T-cell (primary cell): ENCODE measurements around the gene TROAP. TPM values are rescaled to one million over a fixed set of nuclear protein-coding genes. Genes with fewer than 3 reads are reported as not detected.
A peak's percentile ranks its signal among the peaks of the same experiment; 100 is the strongest.

Experiments used
- ATAC-seq, 4 experiments: fragments of 200-7000 bp in 3 of 4; fragments of 150-1000 bp in 1 of 4; cut with Tn5 transposase; replicated peaks in 1 of 4; 1 replicate in 3 of 4; 2 replicates in 1 of 4; pipeline ENCODE4 v1.10.0; 2021; ENCODE audit warnings: moderate library complexity in 3 of 4, mild to moderate bottlenecking in 2 of 4, moderate number of reproducible peaks in 1 of 4
- CTCF ChIA-PET, 2 donors: fragments of 300-600 bp; sonication (Branson Sonifier 250); formaldehyde crosslinking; loops; one replicate each; lab custom pipeline; 2022; ENCODE audit warnings: antibody characterized with exemption in 2 of 2; lab: Charles Lee
- POLR2A ChIA-PET, 2 donors: fragments of 300-600 bp; sonication (Branson Sonifier 250); formaldehyde crosslinking; loops; one replicate each; lab custom pipeline; 2022; ENCODE audit warnings: antibody characterized with exemption in 2 of 2; lab: Charles Lee
- DNase-seq, 35 experiments: peaks; one replicate each; pipeline versions ENCODE4 v3.0.0 to v3.0.0-alpha.2; 2013 to 2023
- H3K27ac ChIP-seq: one replicate; pipeline ENCODE4 v1.5.1; 2013; ENCODE audit warnings: low read length
- H3K27me3 ChIP-seq, 2 experiments: replicated peaks in 1 of 2; 1 replicate in 1 of 2; 2 replicates in 1 of 2; pipeline versions ENCODE4 v1.6.1 to v1.7.0; 2013; ENCODE audit warnings: low read length in 1 of 2, mixed read lengths in 1 of 2; ENCODE audit not compliant: control insufficient read depth in 2 of 2, insufficient read depth in 2 of 2; ENCODE audit errors: extremely low read depth in 1 of 2
- H3K36me3 ChIP-seq, 2 donors: 1 replicate in 1 of 2; 2 replicates in 1 of 2; pipeline versions ENCODE4 v1.6.1 to v1.7.0; 2013; ENCODE audit warnings: low read length in 1 of 2; ENCODE audit not compliant: control insufficient read depth in 2 of 2, insufficient read depth in 1 of 2; ENCODE audit errors: extremely low read depth in 1 of 2
- H3K4me1 ChIP-seq, 2 experiments: 1 replicate in 1 of 2; 2 replicates in 1 of 2; pipeline versions ENCODE4 v1.6.1 to v1.7.0; 2013; ENCODE audit warnings: low read length in 2 of 2, mixed read lengths in 1 of 2; ENCODE audit not compliant: insufficient read depth in 2 of 2, control insufficient read depth in 1 of 2; ENCODE audit errors: extremely low read depth in 1 of 2
- H3K4me3 ChIP-seq, 2 donors: 1 replicate in 1 of 2; 2 replicates in 1 of 2; pipeline versions ENCODE4 v1.5.1 to v1.7.0; 2013; ENCODE audit warnings: mild to moderate bottlenecking in 2 of 2, low read length in 1 of 2, moderate library complexity in 1 of 2; ENCODE audit not compliant: control insufficient read depth in 1 of 2; ENCODE audit errors: extremely low read depth in 1 of 2
- H3K9me3 ChIP-seq: 2 replicates; pipeline ENCODE4 v1.7.0; 2013
- H3K27ac Mint-ChIP-seq, 2 donors: one replicate each; pipeline ENCODE4 v1.8.0; 2020 to 2021; ENCODE audit warnings: mild to moderate bottlenecking in 2 of 2, mixed read lengths in 2 of 2
- H3K27me3 Mint-ChIP-seq, 2 donors: one replicate each; pipeline ENCODE4 v1.8.0; 2021 to 2022; ENCODE audit warnings: mixed read lengths in 2 of 2
- H3K36me3 Mint-ChIP-seq: one replicate; pipeline ENCODE4 v1.8.0; 2021; ENCODE audit warnings: mixed read lengths
- H3K4me1 Mint-ChIP-seq, 3 donors: one replicate each; pipeline ENCODE4 v1.8.0; 2020 to 2022; ENCODE audit warnings: mixed read lengths in 3 of 3, mild to moderate bottlenecking in 1 of 3
- H3K4me3 Mint-ChIP-seq, 3 donors: one replicate each; pipeline ENCODE4 v1.8.0; 2020 to 2022; ENCODE audit warnings: mild to moderate bottlenecking in 3 of 3, mixed read lengths in 3 of 3, moderate library complexity in 3 of 3
- H3K9me3 Mint-ChIP-seq, 3 donors: one replicate each; pipeline ENCODE4 v1.8.0; 2020 to 2022; ENCODE audit warnings: mixed read lengths in 3 of 3
- WGBS: methylation state at CpG from one replicate; pipeline ENCODE4 v1.1.5; 2013; ENCODE audit warnings: missing lambda C conversion rate; ENCODE audit not compliant: insufficient coverage; 5-methylcytosine and 5-hydroxymethylcytosine counted together
- total RNA-seq, 35 experiments: library from RNA in 6 of 35; stranded (reverse) in 6 of 35; fragments of 120-200 nt in 1 of 35; gene quantifications; one replicate each; pipeline versions ENCODE4 v1.2.1 to v1.2.4 and lab custom pipeline; 2013 to 2026

Gene TROAP
- total RNA-seq, 5 donors from 2014 or later (not counting 1 experiment from before 2014, with no cell fraction given): 0.98 to 1.9 (median 1.3) TPM

GRCh38 chr12:49287876-49288275 is 35.2 kb upstream of the TROAP start:
- Mint-ChIP-seq H3K4me1 (no peaks in the 10 kb centered on the region), H3K9me3 (no peaks in the 10 kb centered on the region), H3K4me3 (no peak overlapping the region), H3K27me3 (peaks cover 29 to 49% of the 10 kb centered on the region in 2 donors), H3K36me3 (no peaks in the 10 kb centered on the region), H3K27ac (no peak overlapping the region)
- ATAC-seq: no peak
- Histone ChIP-seq H3K4me1 (no peaks in the 10 kb centered on the region), H3K4me3 (no peak overlapping the region), H3K9me3 (no peaks in the 10 kb centered on the region), H3K36me3 (no peaks in the 10 kb centered on the region), H3K27ac (no peak overlapping the region), H3K27me3 (peaks cover 6 to 49% of the 10 kb centered on the region in 2 experiments)
- ChIA-PET POLR2A (interaction anchor here in 1 of 2 donors (0.6 kb wide), 1 partner anchor 37 kb away, joined by 3 read pairs; no protein-coding TSS in a partner anchor), CTCF (interaction anchor here in 1 of 2 donors (1.1 to 3.0 kb wide), 6 partner anchors 9 to 226 kb away, joined by 3 to 20 read pairs (median 4); partner anchors contain the start of genes C1QL4 and DNAJC22)
- 39% methylated on average over 5 of the region's 6 CpGs for WGBS
- no peak for DNase-seq

DNA sequence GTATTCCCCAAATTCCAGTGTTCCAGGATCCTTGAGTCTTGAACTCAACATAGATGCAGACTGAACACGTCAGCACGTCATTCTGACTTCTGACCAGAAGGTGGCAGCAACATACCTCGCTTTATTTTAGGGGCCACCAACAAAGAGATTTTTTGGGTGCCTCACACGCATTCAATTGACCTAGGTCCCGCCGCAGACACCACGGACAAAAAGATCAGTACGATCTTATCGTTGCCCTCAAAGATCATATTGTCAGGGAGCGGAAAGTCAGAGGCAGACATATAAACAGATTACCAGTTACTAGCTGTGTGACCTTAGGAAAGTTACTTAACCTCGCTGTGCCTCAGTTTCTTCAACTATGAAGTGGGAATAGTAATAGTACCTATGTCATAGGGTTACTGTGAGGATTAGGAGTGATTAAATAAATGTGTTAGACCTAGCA is 34.6 kb upstream of the TROAP start:
- no peak overlapping the region for H3K27ac ChIP-seq
- 10% methylated on average over 10 of the region's 11 CpGs for WGBS
- peak; percentile 68 to 77 (median 74) for ATAC-seq
- ChIA-PET CTCF (interaction anchor here (0.7 to 3.0 kb wide), 12 partner anchors 9 to 225 kb away, joined by 3 to 20 read pairs (median 4); partner anchors contain the start of genes DNAJC22 (in 2 of the 2), C1QL4 (in 1 of the 2) and SPATS2 (in 1 of the 2)), POLR2A (interaction anchor here in 1 of 2 donors (0.5 kb wide), 1 partner anchor 203 kb away, joined by 3 read pairs; no protein-coding TSS in a partner anchor)
- no peaks in the 10 kb centered on the region for H3K4me1 ChIP-seq
- Mint-ChIP-seq H3K27me3 (peaks cover 29 to 49% of the 10 kb centered on the region in 2 donors), H3K36me3 (no peaks in the 10 kb centered on the region), H3K4me3 (no peak overlapping the region), H3K27ac (no peak overlapping the region), H3K4me1 (no peaks in the 10 kb centered on the region), H3K9me3 (no peaks in the 10 kb centered on the region)
- H3K4me3 ChIP-seq: no peak overlapping the region
- no peaks in the 10 kb centered on the region for H3K36me3 ChIP-seq
- DNase-seq: peak in 34 of 35 experiments; percentile 22 to 86 (median 58)
- no peaks in the 10 kb centered on the region for H3K9me3 ChIP-seq
- peaks cover 6 to 54% of the 10 kb centered on the region in 2 experiments for H3K27me3 ChIP-seq

GRCh38 chr12:49288922-49289555 is 34.0 kb upstream of the TROAP start:
- Mint-ChIP-seq H3K9me3 (no peaks in the 10 kb centered on the region), H3K4me3 (no peak overlapping the region), H3K27ac (no peak overlapping the region), H3K4me1 (no peaks in the 10 kb centered on the region), H3K36me3 (no peaks in the 10 kb centered on the region), H3K27me3 (peaks cover 31 to 44% of the 10 kb centered on the region in 2 donors)
- Histone ChIP-seq H3K27me3 (peaks cover 6 to 55% of the 10 kb centered on the region in 2 experiments), H3K4me1 (no peaks in the 10 kb centered on the region), H3K27ac (no peak overlapping the region), H3K36me3 (no peaks in the 10 kb centered on the region), H3K4me3 (no peak overlapping the region), H3K9me3 (no peaks in the 10 kb centered on the region)
- 89% methylated on average over 3 of the region's 9 CpGs for WGBS
- CTCF ChIA-PET: interaction anchor here (0.5 to 3.0 kb wide), 13 partner anchors 10 to 404 kb away, joined by 3 to 20 read pairs (median 4); partner anchors contain the start of genes DNAJC22 (in 2 of the 2), C1QL4 (in 1 of the 2) and SPATS2 (in 1 of the 2)
- DNase-seq (no peak), ATAC-seq (no peak)
- POLR2A ChIA-PET: interaction anchor here in 1 of 2 donors (0.5 kb wide), 1 partner anchor 202 kb away, joined by 3 read pairs; no protein-coding TSS in a partner anchor

DNA sequence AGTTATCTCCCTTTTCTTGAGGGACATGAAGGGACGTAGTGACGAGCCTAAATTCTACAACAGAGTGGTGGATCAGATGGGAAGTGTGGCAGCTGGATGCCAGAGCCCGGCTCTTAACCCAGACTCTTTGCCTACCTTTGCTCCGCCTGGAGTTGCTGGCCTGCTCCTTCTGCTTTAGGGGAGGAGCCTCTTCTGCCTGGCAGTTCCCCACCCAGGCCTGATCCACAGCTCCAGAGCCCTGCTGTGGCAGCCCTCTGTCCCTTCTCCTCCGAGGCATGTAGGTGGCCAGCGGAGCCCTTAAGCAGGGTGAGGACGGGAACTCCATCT is 30.4 kb upstream of the TROAP start:
- H3K9me3 ChIP-seq: no peaks in the 10 kb centered on the region
- H3K9me3 Mint-ChIP-seq: no peaks in the 10 kb centered on the region
- H3K4me1 Mint-ChIP-seq: peaks cover 0 to 14% (median 11%) of the 10 kb centered on the region in 3 donors
- ChIA-PET CTCF (interaction anchor here in 1 of 2 donors (0.9 to 1.4 kb wide), 2 partner anchors 51 to 55 kb away, joined by 3 to 4 read pairs; no protein-coding TSS in a partner anchor), POLR2A (interaction anchor here in 1 of 2 donors (0.7 kb wide), 1 partner anchor 481 kb away, joined by 3 read pairs; no protein-coding TSS in a partner anchor)
- H3K36me3 Mint-ChIP-seq: no peaks in the 10 kb centered on the region
- no peak overlapping the region for H3K4me3 Mint-ChIP-seq
- H3K27me3 ChIP-seq: peaks cover 7 to 68% of the 10 kb centered on the region in 2 experiments
- no peak overlapping the region for H3K27ac Mint-ChIP-seq
- DNase-seq (no peak), ATAC-seq (no peak)
- H3K27ac ChIP-seq: no peak overlapping the region
- H3K4me1 ChIP-seq: peaks cover 0 to 27% of the 10 kb centered on the region in 2 experiments
- 94% methylated on average over 5 of the region's 7 CpGs for WGBS
- no peak overlapping the region for H3K4me3 ChIP-seq
- H3K36me3 ChIP-seq: no peaks in the 10 kb centered on the region
- H3K27me3 Mint-ChIP-seq: peaks cover 31 to 51% of the 10 kb centered on the region in 2 donors

DNA sequence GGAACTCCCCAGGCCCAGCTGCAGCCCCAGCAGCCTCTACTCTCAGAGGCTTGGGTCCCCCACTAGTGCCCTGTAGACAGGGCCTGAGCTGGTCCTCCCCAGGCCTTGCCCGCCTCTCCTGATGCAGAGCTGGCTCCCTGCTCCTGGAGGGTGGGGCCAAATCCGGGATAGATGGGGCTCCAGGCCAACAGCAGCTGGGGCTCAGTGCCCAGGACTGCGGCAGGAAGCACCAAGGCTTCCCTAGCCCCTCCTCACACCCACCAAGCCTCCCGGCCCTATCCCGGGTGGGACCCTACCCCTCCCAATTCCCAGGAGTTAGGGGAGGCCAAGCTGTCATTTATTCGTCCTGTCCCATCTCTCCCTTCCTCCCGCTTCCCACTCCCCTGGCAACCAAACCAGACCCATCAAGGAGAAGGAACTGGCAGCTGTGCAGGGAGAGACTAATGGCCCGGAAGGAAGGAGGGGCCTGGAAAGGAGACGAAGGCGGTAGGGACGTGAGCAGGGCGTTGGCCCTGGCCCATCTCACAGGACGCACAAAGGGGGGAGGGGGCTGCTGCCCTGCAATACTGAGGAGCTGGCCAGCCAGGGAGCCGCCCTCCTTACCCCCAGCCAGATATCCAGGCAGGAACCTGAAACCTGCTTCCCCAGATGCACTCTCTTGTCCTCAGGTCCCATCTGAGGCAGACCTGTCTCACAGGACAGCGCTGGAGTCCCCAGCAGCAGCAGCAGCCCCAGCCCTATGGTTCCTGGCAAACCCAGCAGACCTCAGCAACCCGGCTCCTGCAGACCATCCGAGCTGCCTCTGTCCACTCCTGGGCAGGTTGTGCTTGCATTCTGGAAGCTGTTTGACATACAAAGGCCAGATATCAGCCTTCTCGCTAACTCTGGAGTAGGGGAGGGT is 29.7 kb upstream of the TROAP start:
- H3K4me3 Mint-ChIP-seq: no peak overlapping the region
- CTCF ChIA-PET: interaction anchor here in 1 of 2 donors (0.9 to 1.4 kb wide), 2 partner anchors 50 to 54 kb away, joined by 3 to 4 read pairs; no protein-coding TSS in a partner anchor

More for the DNA sequence above, 29.7 kb upstream of the TROAP start:
- Histone ChIP-seq H3K36me3 (no peaks in the 10 kb centered on the region), H3K4me3 (no peak overlapping the region), H3K27ac (no peak overlapping the region), H3K27me3 (peaks cover 9 to 70% of the 10 kb centered on the region in 2 experiments), H3K9me3 (no peaks in the 10 kb centered on the region), H3K4me1 (peaks cover 0 to 30% of the 10 kb centered on the region in 2 experiments)
- 62% methylated on average over 11 of the region's 18 CpGs for WGBS
- POLR2A ChIA-PET: no interaction called here
- peaks cover 31 to 51% of the 10 kb centered on the region in 2 donors for H3K27me3 Mint-ChIP-seq
- H3K4me1 Mint-ChIP-seq: peaks cover 6 to 19% (median 15%) of the 10 kb centered on the region in 3 donors
- H3K36me3 Mint-ChIP-seq: no peaks in the 10 kb centered on the region
- no peak for ATAC-seq
- H3K27ac Mint-ChIP-seq: no peak overlapping the region
- H3K9me3 Mint-ChIP-seq: no peaks in the 10 kb centered on the region
- no peak for DNase-seq
